ENCODE results near the gene UCN3. TPM values are rescaled to one million over a fixed set of nuclear protein-coding genes. Genes with fewer than 3 reads are reported as not detected.

The UCN3 gene
- total RNA-seq, 5 donors from 2014 or later (not counting 1 experiment from before 2014, with no cell fraction given): not detected

- Histone ChIP-seq H3K27ac (ENCODE audit: low read length) (no peak overlapping the region), H3K4me3 (ENCODE audit: control insufficient read depth in 1 of 2, extremely low read depth in 1 of 2, low read length in 1 of 2) (no peak overlapping the region), H3K27me3 (replicated peaks in 1 of 2; ENCODE audit: control insufficient read depth in 2 of 2, extremely low read depth in 1 of 2, insufficient read depth in 2 of 2, low read length in 1 of 2) (no peaks in the 10 kb centered on the region), H3K9me3 (no peaks in the 10 kb centered on the region), H3K36me3 (ENCODE audit: control insufficient read depth in 2 of 2, extremely low read depth in 1 of 2, insufficient read depth in 1 of 2, low read length in 1 of 2) (no peaks in the 10 kb centered on the region), H3K4me1 (ENCODE audit: control insufficient read depth in 1 of 2, extremely low read depth in 1 of 2, insufficient read depth in 2 of 2, low read length in 2 of 2) (no peaks in the 10 kb centered on the region)
- Mint-ChIP-seq H3K4me1 (peaks cover 0 to 23% (median 0%) of the 10 kb centered on the region in 3 donors), H3K36me3 (no peaks in the 10 kb centered on the region), H3K9me3 (peaks cover 5 to 6% (median 6%) of the 10 kb centered on the region in 3 donors), H3K4me3 (peak overlapping the region in 1 of 3 donors; percentile 11), H3K27ac (no peak overlapping the region), H3K27me3 (peaks cover 0 to 6% of the 10 kb centered on the region in 2 donors)
- ChIA-PET CTCF (no interaction called here), POLR2A (no interaction called here)
- ATAC-seq (replicated peaks in 1 of 4): no peak
- 97% methylated on average over 3 of the region's 6 CpGs for WGBS (ENCODE audit: insufficient coverage)
- no peak for DNase-seq
Measured at GRCh38 chr10:5325076-5325475, 39.7 kb upstream of the UCN3 start.

- ChIA-PET CTCF (no interaction called here), POLR2A (no interaction called here)
- H3K4me1 ChIP-seq (ENCODE audit: control insufficient read depth in 1 of 2, extremely low read depth in 1 of 2, insufficient read depth in 2 of 2, low read length in 2 of 2): no peaks in the 10 kb centered on the region
- H3K36me3 Mint-ChIP-seq: no peaks in the 10 kb centered on the region
- H3K27ac Mint-ChIP-seq: no peak overlapping the region
- H3K36me3 ChIP-seq (ENCODE audit: control insufficient read depth in 2 of 2, extremely low read depth in 1 of 2, insufficient read depth in 1 of 2, low read length in 1 of 2): no peaks in the 10 kb centered on the region
- H3K4me1 Mint-ChIP-seq: peaks cover 0 to 10% (median 10%) of the 10 kb centered on the region in 3 donors
- ATAC-seq (replicated peaks in 1 of 4) (no peak), DNase-seq (no peak)
- no peak overlapping the region for H3K27ac ChIP-seq (ENCODE audit: low read length)
- no peaks in the 10 kb centered on the region for H3K9me3 ChIP-seq
- no peak overlapping the region for H3K4me3 ChIP-seq (ENCODE audit: control insufficient read depth in 1 of 2, extremely low read depth in 1 of 2, low read length in 1 of 2)
- H3K27me3 ChIP-seq (replicated peaks in 1 of 2; ENCODE audit: control insufficient read depth in 2 of 2, extremely low read depth in 1 of 2, insufficient read depth in 2 of 2, low read length in 1 of 2): no peaks in the 10 kb centered on the region
- WGBS (ENCODE audit: insufficient coverage): 10% methylated on average over 2 of the region's 5 CpGs
- H3K9me3 Mint-ChIP-seq: no peaks in the 10 kb centered on the region
- H3K27me3 Mint-ChIP-seq: peaks cover 6 to 11% of the 10 kb centered on the region in 2 donors
- no peak overlapping the region for H3K4me3 Mint-ChIP-seq
Measured at GRCh38 chr10:5334196-5334880, 30.4 kb upstream of the UCN3 start.

- Histone ChIP-seq H3K9me3 (no peaks in the 10 kb centered on the region), H3K27me3 (replicated peaks in 1 of 2; ENCODE audit: control insufficient read depth in 2 of 2, extremely low read depth in 1 of 2, insufficient read depth in 2 of 2, low read length in 1 of 2) (no peaks in the 10 kb centered on the region), H3K4me3 (ENCODE audit: control insufficient read depth in 1 of 2, extremely low read depth in 1 of 2, low read length in 1 of 2) (no peak overlapping the region), H3K27ac (ENCODE audit: low read length) (no peak overlapping the region), H3K4me1 (ENCODE audit: control insufficient read depth in 1 of 2, extremely low read depth in 1 of 2, insufficient read depth in 2 of 2, low read length in 2 of 2) (no peaks in the 10 kb centered on the region), H3K36me3 (ENCODE audit: control insufficient read depth in 2 of 2, extremely low read depth in 1 of 2, insufficient read depth in 1 of 2, low read length in 1 of 2) (no peaks in the 10 kb centered on the region)
- H3K36me3 Mint-ChIP-seq: no peaks in the 10 kb centered on the region
- ATAC-seq (replicated peaks in 1 of 4) (no peak), DNase-seq (no peak)
- peaks cover 3 to 7% of the 10 kb centered on the region in 2 donors for H3K27me3 Mint-ChIP-seq
- peaks cover 0 to 10% (median 10%) of the 10 kb centered on the region in 3 donors for H3K4me1 Mint-ChIP-seq
- no peak overlapping the region for H3K27ac Mint-ChIP-seq
- POLR2A ChIA-PET: interaction anchor here in 1 of 2 donors (0.6 kb wide), 1 partner anchor 87 kb away, joined by 3 read pairs; no protein-coding TSS in a partner anchor
- no peak overlapping the region for H3K4me3 Mint-ChIP-seq
- CTCF ChIA-PET: interaction anchor here in 1 of 2 donors (0.6 kb wide), 1 partner anchor 532 kb away, joined by 5 read pairs; no protein-coding TSS in a partner anchor
- H3K9me3 Mint-ChIP-seq: no peaks in the 10 kb centered on the region
Measured at GRCh38 chr10:5338010-5338409, 26.8 kb upstream of the UCN3 start.

- no peaks in the 10 kb centered on the region for H3K36me3 ChIP-seq (ENCODE audit: control insufficient read depth in 2 of 2, extremely low read depth in 1 of 2, insufficient read depth in 1 of 2, low read length in 1 of 2)
- ChIA-PET CTCF (interaction anchor here (0.6 to 1.0 kb wide), 3 partner anchors 9 to 1600 kb away, joined by 3 to 4 read pairs (median 3); no protein-coding TSS in a partner anchor), POLR2A (no interaction called here)
- H3K36me3 Mint-ChIP-seq: no peaks in the 10 kb centered on the region
- H3K9me3 ChIP-seq: no peaks in the 10 kb centered on the region
- no peak overlapping the region for H3K27ac Mint-ChIP-seq
- ATAC-seq (replicated peaks in 1 of 4): no peak
- H3K4me3 Mint-ChIP-seq: no peak overlapping the region
- no peak overlapping the region for H3K27ac ChIP-seq (ENCODE audit: low read length)
- WGBS (ENCODE audit: insufficient coverage): 92% methylated on average over 2 of the region's 3 CpGs
- H3K9me3 Mint-ChIP-seq: no peaks in the 10 kb centered on the region
- no peaks in the 10 kb centered on the region for H3K27me3 ChIP-seq (replicated peaks in 1 of 2; ENCODE audit: control insufficient read depth in 2 of 2, extremely low read depth in 1 of 2, insufficient read depth in 2 of 2, low read length in 1 of 2)
- no peak overlapping the region for H3K4me3 ChIP-seq (ENCODE audit: control insufficient read depth in 1 of 2, extremely low read depth in 1 of 2, low read length in 1 of 2)
- H3K4me1 Mint-ChIP-seq: peaks cover 0 to 1% (median 0%) of the 10 kb centered on the region in 3 donors
- no peaks in the 10 kb centered on the region for H3K4me1 ChIP-seq (ENCODE audit: control insufficient read depth in 1 of 2, extremely low read depth in 1 of 2, insufficient read depth in 2 of 2, low read length in 2 of 2)
- no peak for DNase-seq
- H3K27me3 Mint-ChIP-seq: peaks cover 3 to 6% of the 10 kb centered on the region in 2 donors
Measured at GRCh38 chr10:5343092-5343491, 21.7 kb upstream of the UCN3 start.

GRCh38 chr10:5343561-5343960 lies 21.2 kb upstream of the UCN3 start:
- ATAC-seq (replicated peaks in 1 of 4): peak in 3 of 4 experiments; percentile 54 to 72 (median 66)
- ChIA-PET POLR2A (interaction anchor here in 1 of 2 donors (0.5 kb wide), 1 partner anchor 468 kb away, joined by 8 read pairs; no protein-coding TSS in a partner anchor), CTCF (interaction anchor here (0.6 to 1.0 kb wide), 2 partner anchors 9 to 1600 kb away, joined by 3 to 4 read pairs; no protein-coding TSS in a partner anchor)
- Mint-ChIP-seq H3K36me3 (no peaks in the 10 kb centered on the region), H3K27me3 (peaks cover 0 to 4% of the 10 kb centered on the region in 2 donors), H3K4me3 (no peak overlapping the region), H3K9me3 (no peaks in the 10 kb centered on the region), H3K4me1 (peaks cover 0 to 1% (median 0%) of the 10 kb centered on the region in 3 donors), H3K27ac (no peak overlapping the region)
- Histone ChIP-seq H3K27ac (ENCODE audit: low read length) (no peak overlapping the region), H3K4me3 (ENCODE audit: control insufficient read depth in 1 of 2, extremely low read depth in 1 of 2, low read length in 1 of 2) (no peak overlapping the region), H3K9me3 (no peaks in the 10 kb centered on the region), H3K27me3 (replicated peaks in 1 of 2; ENCODE audit: control insufficient read depth in 2 of 2, extremely low read depth in 1 of 2, insufficient read depth in 2 of 2, low read length in 1 of 2) (no peaks in the 10 kb centered on the region), H3K4me1 (ENCODE audit: control insufficient read depth in 1 of 2, extremely low read depth in 1 of 2, insufficient read depth in 2 of 2, low read length in 2 of 2) (no peaks in the 10 kb centered on the region), H3K36me3 (ENCODE audit: control insufficient read depth in 2 of 2, extremely low read depth in 1 of 2, insufficient read depth in 1 of 2, low read length in 1 of 2) (no peaks in the 10 kb centered on the region)
- WGBS (ENCODE audit: insufficient coverage): 25% methylated on average over 2 of the region's 4 CpGs
- DNase-seq: peak in 8 of 35 experiments; percentile 2 to 32 (median 6)

- ChIA-PET POLR2A (interaction anchor here in 1 of 2 donors (0.5 kb wide), 1 partner anchor 467 kb away, joined by 8 read pairs; no protein-coding TSS in a partner anchor), CTCF (interaction anchor here (0.6 to 1.0 kb wide), 2 partner anchors 8 to 1601 kb away, joined by 3 to 4 read pairs; no protein-coding TSS in a partner anchor)
- Mint-ChIP-seq H3K27me3 (peaks cover 0 to 5% of the 10 kb centered on the region in 2 donors), H3K27ac (no peak overlapping the region), H3K4me1 (peaks cover 0 to 1% (median 0%) of the 10 kb centered on the region in 3 donors), H3K36me3 (no peaks in the 10 kb centered on the region), H3K9me3 (no peaks in the 10 kb centered on the region), H3K4me3 (no peak overlapping the region)
- H3K27ac ChIP-seq (ENCODE audit: low read length): no peak overlapping the region
- DNase-seq: no peak
- no peak for ATAC-seq (replicated peaks in 1 of 4)
- no peaks in the 10 kb centered on the region for H3K9me3 ChIP-seq
- 85% methylated on average over 2 of the region's 4 CpGs for WGBS (ENCODE audit: insufficient coverage)
- no peak overlapping the region for H3K4me3 ChIP-seq (ENCODE audit: control insufficient read depth in 1 of 2, extremely low read depth in 1 of 2, low read length in 1 of 2)
- H3K36me3 ChIP-seq (ENCODE audit: control insufficient read depth in 2 of 2, extremely low read depth in 1 of 2, insufficient read depth in 1 of 2, low read length in 1 of 2): no peaks in the 10 kb centered on the region
- H3K27me3 ChIP-seq (replicated peaks in 1 of 2; ENCODE audit: control insufficient read depth in 2 of 2, extremely low read depth in 1 of 2, insufficient read depth in 2 of 2, low read length in 1 of 2): no peaks in the 10 kb centered on the region
- H3K4me1 ChIP-seq (ENCODE audit: control insufficient read depth in 1 of 2, extremely low read depth in 1 of 2, insufficient read depth in 2 of 2, low read length in 2 of 2): no peaks in the 10 kb centered on the region
Measured at GRCh38 chr10:5343979-5344378, 20.8 kb upstream of the UCN3 start.
